Tibial nerve (tissue), 4 donors: ENCODE results near the gene E2F4.

Experiments used
- EP300 ChIP-seq, 2 donors: sonication (generic); formaldehyde crosslinking; IDR thresholded peaks; one replicate each; pipeline ENCODE4 v1.6.1; 2017; ENCODE audit warnings: antibody characterized with exemption in 2 of 2, mild to moderate bottlenecking in 1 of 2
- POLR2A ChIP-seq, 2 donors: fragments of 450-650 bp; IDR thresholded peaks; one replicate each; pipeline ENCODE4 v1.6.1; 2017; ENCODE audit warnings: antibody characterized with exemption in 2 of 2, mild to moderate bottlenecking in 2 of 2, moderate library complexity in 2 of 2
- TF ChIP-seq, protein P1 (sequence below), 5 experiments: fragments of 200-600 bp in 3 of 5; fragments of 450-650 bp in 2 of 5; sonication (generic) in 3 of 5; IDR thresholded peaks; one replicate each; pipeline ENCODE4 v1.5.1; 2016 to 2019; ENCODE audit warnings: antibody characterized with exemption in 5 of 5, mild to moderate bottlenecking in 3 of 5, moderate library complexity in 2 of 5

DNA sequence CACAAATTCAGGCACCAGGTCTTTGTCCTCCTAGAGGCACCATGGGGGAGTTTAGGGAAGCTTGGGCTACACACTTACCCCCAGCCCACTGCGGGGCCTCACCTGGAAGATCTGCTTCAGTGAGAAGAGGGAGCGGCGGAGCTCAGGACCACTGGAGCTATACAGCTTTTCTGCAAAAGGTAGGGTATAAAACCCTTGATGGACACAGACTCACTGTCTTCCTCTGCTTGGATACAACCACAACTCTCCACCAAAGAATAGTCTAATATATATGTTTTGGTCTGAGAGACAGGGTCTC lies 46.3 kb downstream of the E2F4 start:
- TF ChIP-seq, protein P1, sequence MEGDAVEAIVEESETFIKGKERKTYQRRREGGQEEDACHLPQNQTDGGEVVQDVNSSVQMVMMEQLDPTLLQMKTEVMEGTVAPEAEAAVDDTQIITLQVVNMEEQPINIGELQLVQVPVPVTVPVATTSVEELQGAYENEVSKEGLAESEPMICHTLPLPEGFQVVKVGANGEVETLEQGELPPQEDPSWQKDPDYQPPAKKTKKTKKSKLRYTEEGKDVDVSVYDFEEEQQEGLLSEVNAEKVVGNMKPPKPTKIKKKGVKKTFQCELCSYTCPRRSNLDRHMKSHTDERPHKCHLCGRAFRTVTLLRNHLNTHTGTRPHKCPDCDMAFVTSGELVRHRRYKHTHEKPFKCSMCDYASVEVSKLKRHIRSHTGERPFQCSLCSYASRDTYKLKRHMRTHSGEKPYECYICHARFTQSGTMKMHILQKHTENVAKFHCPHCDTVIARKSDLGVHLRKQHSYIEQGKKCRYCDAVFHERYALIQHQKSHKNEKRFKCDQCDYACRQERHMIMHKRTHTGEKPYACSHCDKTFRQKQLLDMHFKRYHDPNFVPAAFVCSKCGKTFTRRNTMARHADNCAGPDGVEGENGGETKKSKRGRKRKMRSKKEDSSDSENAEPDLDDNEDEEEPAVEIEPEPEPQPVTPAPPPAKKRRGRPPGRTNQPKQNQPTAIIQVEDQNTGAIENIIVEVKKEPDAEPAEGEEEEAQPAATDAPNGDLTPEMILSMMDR (IDR thresholded peaks at IDR 0.05) = no peak
- TF ChIP-seq EP300 (IDR thresholded peaks at IDR 0.05) (no peak), POLR2A (IDR thresholded peaks at IDR 0.05) (no peak)
